Amygdala (tissue), 56 donors: ENCODE results near the gene SP9.
"Not testable (repeated sequence)": the region's sequence is repeated elsewhere in the genome, so short reads cannot be mapped to it uniquely, and the experiment has no call there.

Source experiments
- DNase-seq, 56 donors: peaks; one replicate each; lab custom pipeline; 2025; lab: John Stamatoyannopoulos, UW

The SP9 gene

DNA sequence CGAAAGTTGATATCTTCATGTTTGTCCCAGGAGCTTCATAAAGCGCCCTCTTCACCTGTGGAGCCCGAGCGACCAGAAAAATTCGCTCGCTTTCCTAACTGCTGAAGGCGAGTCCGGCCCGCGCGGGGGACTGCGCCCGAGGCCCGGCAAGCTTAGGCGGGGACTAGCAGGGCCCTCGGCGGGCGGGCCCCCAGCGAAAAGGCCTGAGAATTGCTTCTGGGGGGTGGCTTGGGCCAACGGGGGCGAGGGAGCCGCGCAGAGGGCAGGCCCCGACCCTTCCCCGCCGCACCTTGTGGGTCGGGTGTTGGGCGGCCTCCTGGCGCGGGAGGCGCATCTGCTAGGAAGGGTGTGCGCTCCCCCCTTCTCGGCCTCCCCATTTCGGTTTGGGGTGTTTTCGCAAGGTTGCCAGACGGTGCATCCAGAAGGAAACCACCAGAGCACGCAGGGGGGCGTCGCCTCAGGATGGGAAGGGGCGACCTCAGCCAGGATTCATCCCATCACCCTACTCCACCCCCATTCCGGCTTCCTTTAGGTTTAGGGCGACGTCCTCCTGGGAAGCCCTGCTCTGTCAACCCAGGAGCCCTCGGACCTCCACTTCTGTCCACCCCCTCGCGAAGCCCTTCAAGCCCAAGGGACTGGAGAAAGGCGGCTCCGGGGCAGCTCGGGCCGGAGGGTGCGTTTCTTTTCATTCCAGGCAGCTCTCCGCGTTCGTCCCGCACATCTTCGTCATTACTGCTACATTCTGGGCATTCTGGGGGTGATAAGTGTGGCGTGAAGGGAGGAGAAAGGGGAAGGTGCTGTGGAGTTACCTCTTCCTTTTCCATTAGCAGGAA lies 9.1 kb downstream of the SP9 start:
- DNase-seq, result no peak

DNA sequence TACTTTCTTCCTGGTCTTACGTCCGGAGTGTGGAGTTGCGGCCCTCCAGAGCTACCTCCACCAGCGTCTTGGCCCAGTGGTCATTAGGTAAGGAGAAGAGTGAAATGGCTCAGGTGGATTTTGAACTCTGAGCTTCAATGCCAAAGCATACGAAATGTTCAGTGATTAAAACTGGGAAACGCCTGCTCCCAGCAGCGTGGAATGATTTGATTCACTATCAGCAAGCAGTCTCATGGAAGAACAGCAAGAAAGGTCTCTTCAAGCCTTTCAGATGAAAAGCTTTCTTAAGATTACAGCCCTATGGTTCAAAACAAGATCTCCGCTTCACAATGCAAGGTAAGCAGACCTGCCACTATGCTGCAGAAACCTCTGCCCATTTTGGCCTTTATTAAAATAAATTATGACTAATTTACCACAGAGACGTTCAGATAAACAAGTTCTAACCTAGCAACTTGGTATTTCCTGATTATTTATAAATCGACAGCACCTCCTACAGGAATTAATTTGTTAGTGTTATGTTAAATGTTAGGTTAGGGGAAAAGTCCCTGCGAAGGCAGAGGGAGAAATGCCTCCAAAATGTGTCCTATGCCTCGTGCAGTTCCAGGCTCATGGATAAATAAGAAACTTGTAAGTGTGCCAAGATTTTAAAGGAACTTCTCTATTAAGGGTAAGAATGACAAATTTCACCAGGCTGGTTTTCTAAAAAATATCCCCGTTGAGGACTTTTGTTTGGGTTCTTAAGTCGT lies 10.1 kb downstream of the SP9 start:
- DNase-seq, result no peak

DNA sequence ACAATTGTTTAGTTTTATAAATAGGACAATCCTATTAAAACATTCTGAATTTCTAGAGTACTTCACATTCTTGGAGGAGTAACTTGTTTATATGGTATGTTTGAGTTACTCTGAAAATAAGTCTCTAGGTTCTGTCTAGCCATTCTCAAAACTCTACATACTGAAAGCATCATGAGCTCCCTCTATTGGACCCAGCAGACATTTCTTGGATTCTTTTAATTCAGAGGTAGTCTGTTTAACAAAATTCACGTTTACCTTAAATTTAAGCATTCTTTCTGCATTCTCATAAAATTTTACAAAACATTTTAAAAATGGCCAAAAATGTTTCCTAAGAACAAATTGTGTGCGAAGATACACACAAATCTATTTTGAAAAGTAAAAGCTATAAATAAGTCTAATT lies 15.3 kb downstream of the SP9 start:
- DNase-seq, result no peak

DNA sequence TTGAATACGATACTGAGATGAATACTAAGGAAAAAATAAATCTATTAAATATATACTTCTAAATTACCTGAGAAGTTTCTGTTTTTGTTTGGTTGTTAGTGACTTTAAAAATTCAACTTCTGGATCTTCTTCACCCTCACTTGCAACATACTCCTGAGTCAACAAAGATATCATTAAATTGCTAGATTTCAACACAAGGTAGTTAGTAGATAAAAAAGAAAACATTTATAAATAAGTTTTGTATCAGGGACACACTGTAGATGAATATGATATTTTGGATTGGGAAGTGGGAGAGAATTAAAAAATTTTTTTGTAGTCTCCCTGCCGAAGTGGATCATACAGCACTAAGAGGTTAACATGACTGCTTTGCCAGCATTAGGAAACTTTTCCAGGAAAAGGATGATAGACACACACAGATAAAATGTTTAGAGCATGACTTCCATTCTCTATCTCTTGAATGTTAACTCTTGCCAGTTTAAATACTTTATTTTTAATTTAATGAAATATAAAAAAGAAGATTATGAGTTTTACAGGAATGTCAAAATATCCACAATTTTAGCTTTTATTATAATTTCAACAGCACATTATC lies 15.9 kb downstream of the SP9 start:
- DNase-seq, result no peak

DNA sequence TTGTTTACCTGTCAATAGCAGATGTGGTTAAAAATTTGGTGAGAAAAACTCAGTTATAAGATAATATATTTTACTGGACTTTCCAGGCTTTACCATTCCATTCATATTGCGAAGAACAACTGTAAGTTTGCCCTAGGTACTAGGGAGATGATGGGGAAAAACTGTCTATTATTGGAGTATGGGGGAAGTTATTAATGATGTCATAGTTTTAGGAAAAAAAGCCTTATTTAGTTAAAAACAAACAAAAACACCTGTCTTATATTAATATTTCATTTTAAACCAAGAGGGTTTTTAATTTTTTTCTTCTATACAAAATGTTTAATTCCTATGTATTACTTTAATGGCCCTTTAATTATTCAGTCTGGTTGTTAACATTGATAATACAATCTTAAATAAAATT lies 18.2 kb downstream of the SP9 start:
- DNase-seq, result no peak

DNA sequence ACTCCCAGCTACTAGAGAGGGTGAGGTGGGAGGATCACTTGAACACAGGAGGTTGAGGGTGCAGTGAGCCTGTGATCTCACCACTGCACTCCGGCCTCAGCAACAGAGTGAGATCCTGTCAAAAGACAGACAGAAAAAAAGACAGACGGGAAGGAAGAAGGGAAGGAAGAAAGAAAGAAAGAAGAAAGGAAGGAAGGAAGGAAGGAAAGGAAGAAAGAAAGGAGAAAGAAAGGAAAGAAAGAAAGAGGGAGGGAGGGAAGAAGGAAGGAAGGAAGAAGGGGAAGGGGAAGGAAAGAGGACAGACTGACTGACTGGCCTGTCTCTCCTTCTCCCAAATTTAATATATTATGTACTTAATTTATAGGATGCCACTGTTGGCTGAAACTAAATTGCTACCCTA lies 21.6 kb downstream of the SP9 start:
- DNase-seq, result no peak

DNA sequence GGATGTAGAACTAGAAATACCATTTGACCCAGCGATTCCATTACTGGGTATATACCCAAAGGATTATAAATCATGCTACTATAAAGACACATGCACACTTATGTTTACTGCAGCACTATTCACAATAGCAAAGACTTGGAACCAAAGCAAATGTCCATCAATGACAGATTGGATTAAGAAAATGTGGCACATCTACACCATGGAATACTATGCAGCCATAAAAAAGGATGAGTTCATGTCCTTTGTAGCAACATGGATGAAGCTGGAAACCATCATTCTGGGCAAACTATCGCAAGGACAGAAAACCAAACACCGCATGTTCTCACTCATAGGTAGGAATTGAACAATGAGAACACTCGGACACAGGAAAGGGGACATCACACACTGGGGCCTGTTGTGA lies 24.9 kb downstream of the SP9 start:
- not testable (repeated sequence) for DNase-seq

DNA sequence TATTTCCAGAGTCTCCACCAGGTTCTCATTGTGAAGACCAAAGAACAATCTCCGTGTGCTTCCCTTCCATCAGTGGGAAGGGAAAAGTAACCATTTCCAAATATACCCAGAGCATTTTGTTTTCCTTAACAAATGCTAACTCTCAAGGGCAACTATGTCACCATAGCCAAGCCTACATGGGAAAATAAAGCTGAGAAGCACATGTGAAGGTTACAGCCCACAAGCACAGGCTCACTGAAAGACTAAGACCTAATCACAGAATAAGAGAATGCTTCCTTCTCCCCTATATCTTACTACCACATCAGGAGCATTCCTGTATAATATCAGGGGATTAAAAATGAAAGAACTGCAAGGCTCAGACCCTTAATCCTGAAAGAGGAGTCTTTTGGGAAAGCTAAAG lies 28.2 kb downstream of the SP9 start:
- no peak for DNase-seq

DNA sequence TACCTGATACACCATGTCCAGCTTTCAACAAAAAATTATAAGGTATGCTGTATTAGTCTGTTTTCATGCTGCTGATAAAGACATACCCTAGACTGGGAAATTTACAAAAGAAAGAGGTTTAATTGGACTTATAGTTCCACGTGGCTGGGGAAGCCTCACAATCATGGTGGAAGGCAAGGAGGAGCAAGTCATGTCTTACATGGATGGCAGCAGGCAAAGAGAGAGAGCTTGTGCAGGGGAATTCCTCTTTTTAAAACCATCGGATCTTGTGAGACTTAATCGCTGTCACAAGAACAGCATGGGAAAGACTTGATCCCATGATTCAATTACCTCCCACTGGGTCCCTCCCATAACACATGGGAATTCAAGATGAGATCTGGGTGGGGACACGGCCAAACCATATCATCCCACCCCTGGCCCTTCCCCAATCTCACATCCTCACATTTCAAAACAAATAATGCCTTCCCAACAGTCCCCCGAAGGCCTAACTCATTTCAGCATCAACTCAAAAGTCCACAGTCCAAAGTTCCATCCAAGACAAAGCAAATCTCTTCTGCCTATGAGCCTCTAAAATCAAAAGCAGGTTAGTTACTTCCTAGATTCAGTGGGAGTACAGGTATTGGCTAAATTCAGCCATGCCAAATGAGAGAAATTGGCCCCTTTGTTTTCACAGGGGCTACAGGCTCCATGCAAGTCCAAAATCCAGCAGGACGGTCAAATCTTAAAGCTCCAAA lies 28.9 kb downstream of the SP9 start:
- not testable (repeated sequence) for DNase-seq

DNA sequence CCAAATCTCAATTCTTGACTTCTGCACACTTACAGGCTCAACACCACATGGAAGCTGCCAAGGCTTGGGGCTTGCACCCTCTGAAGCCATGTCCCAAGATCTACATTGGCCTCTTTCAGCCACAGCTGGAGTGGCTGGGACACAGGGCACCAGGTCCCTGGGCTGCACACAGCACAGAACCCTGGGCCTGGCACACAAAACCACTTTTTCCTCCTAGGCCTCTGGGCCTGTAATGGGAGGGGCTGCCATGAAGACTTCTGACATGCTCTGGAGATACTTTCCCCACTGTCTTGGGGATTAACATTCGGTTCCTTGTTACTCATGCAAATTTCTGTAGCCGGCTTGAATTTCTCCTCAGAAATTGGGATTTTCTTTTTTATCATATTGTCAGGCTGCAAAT lies 29.9 kb downstream of the SP9 start:
- DNase-seq, result no peak

DNA sequence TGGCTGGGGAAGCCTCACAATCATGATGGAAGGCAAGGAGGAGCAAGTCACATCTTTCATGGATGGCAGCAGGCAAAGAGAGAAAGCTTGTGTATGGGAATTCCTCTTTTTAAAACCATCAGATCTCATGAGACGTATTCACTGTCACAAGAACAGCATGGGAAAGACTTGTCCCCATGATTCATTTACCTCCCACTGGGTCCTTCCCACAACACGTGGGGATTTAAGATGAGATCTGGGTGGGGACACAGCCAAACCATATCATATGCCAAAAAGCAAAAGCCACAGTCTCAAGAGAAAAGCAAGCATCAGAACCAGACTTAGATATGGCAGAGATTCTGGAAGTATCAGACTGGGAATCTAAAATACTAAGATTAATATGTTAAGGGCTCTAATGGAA lies 30.8 kb downstream of the SP9 start:
- no peak for DNase-seq

DNA sequence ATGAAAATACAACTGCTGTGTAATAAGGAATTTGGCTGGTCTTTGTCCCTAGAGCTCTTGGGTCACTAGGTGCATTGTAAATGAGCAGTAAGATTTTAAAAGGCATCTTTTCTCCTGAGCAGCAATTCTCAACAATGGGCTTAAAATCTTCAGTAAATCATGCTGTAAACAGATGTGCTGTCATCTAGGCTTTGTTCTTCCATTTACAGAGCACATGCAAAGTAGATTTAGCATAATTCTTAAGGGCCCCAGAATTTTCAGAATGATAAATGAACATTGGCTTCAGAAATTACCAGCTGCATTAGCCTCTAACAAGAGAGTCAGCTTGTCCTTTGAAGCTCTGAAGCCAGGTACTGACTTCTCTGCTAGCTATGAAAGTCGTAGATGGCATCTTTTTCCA lies 33.9 kb downstream of the SP9 start:
- no peak for DNase-seq

DNA sequence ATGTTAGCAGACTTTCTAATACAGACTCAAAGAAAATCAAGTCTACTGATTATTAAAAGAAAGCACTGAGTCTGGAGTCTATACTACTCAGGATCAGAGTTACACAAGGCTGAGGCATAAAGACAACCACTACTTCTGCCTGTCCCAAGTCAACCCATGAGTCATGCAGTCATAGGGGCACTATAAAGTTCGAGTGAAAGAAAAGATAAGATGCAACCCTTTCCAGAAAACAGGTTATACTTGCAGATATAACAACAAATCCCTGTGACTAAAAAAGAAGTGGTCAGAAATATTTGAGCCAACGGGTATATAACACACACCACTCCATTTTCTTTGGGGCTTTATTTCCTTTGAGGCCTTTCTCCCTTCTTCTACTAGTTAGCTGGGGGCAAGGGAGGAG lies 42.2 kb downstream of the SP9 start:
- DNase-seq, result no peak

DNA sequence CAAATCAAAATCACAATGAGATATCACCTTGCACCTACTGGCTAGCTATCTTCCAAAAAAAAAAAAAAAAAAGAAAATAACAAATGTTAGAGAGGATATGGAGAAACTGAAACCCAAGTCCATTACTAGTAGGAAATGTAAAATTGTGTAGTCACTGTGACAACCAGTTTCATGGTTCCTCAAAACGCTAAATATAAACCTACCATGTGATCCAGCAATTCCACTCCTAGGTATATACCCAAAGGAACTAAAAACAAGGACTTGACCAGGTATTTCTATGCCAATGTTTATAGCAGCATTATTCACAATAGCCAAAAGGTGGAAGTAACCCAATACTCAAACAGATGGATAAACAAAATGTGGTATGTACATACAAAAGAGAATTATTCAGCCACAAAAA lies 49.0 kb downstream of the SP9 start:
- DNase-seq, result no peak

DNA sequence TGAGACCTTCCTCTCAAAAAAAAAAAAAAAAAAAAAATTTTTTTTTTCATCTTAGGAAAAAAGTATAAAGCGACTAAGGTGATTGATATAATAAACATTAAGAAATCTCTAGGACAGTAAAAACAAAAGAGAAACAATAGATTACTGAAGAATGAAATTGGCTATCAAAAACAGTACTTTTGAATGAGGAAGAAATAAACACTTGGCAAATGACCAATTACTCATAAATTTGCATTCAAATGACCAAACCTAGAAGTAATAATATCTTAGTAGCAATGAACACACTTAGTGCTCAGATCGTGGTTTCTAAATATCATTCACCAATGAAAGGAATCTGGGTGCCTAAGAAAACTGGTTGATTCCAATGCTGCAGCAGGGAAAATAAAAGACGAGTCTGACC lies 50.4 kb downstream of the SP9 start:
- no peak for DNase-seq
